Thoracic aorta (tissue), 2 donors: ENCODE measurements around the gene INSL6. TPM values are rescaled to one million over a fixed set of nuclear protein-coding genes. Genes with fewer than 3 reads are reported as not detected.

Source experiments
- ATAC-seq: fragments of 150-250 bp; one replicate; pipeline ENCODE4 v1.8.0; 2017; ENCODE audit warnings: low read depth; ENCODE audit not compliant: insufficient number of reproducible peaks, low FRiP score
- DNase-seq: peaks from one replicate; pipeline ENCODE4 v3.0.0-alpha.2; 2020; ENCODE audit warnings: low spot score
- H3K27ac ChIP-seq, 2 donors: fragments of 200-600 bp; sonication (generic); 1 replicate in 1 of 2; 2 replicates in 1 of 2; pipeline ENCODE4 v1.5.1; 2016; ENCODE audit warnings: mild to moderate bottlenecking in 2 of 2, moderate library complexity in 2 of 2
- H3K27me3 ChIP-seq: fragments of 200-600 bp; sonication (generic); replicated peaks from 2 replicates; pipeline ENCODE4 v1.6.0; 2016; ENCODE audit warnings: mild to moderate bottlenecking; ENCODE audit not compliant: insufficient read depth
- H3K36me3 ChIP-seq: fragments of 200-600 bp; sonication (generic); one replicate; pipeline ENCODE4 v1.5.1; 2016
- H3K4me1 ChIP-seq, 2 donors: fragments of 200-600 bp; sonication (generic); 1 replicate in 1 of 2; 2 replicates in 1 of 2; pipeline versions ENCODE4 v1.5.1 to v1.6.0; 2016; ENCODE audit warnings: low read depth in 2 of 2, mild to moderate bottlenecking in 1 of 2; ENCODE audit not compliant: control insufficient read depth in 1 of 2
- H3K4me3 ChIP-seq: fragments of 200-600 bp; sonication (generic); 2 replicates; pipeline ENCODE4 v1.5.1; 2016; ENCODE audit warnings: mild to moderate bottlenecking
- H3K9me3 ChIP-seq: fragments of 200-600 bp; sonication (generic); 2 replicates; pipeline ENCODE4 v1.5.1; 2016
- total RNA-seq, 2 donors: library from RNA; depleted of rRNA; stranded (reverse); fragments of >200 nt; gene quantifications; one replicate each; pipeline versions ENCODE4 v1.1.0 to v1.2.3, GENCODE V29; 2016
- TF ChIP-seq, protein P1 (sequence below): fragments of 200-600 bp; sonication (generic); IDR thresholded peaks from one replicate; pipeline ENCODE4 v1.5.1; 2019; ENCODE audit warnings: antibody characterized with exemption

The INSL6 gene
- total RNA-seq, 2 donors from 2014 or later, result not detected

DNA sequence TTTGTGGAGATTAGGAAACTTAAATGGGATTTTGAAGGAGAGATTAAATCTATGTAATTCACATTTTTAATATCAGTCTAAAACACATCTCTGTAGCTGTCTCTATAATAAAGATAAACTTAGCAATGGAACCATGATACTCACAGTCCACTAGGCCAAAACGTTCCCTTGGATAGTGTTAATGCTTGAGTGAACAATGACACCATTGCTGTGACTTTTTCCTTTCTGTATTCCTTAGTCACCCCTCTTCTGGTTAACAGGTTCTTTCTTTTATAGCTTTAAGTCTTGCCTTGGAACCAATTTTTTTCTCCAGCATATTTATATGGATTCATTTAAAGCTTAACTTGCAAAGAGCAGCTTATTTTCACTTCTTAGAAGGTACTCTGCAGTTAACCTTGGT, 63.3 kb downstream of the INSL6 start:
- H3K27ac ChIP-seq, result no peak overlapping the region
- TF ChIP-seq, protein P1, sequence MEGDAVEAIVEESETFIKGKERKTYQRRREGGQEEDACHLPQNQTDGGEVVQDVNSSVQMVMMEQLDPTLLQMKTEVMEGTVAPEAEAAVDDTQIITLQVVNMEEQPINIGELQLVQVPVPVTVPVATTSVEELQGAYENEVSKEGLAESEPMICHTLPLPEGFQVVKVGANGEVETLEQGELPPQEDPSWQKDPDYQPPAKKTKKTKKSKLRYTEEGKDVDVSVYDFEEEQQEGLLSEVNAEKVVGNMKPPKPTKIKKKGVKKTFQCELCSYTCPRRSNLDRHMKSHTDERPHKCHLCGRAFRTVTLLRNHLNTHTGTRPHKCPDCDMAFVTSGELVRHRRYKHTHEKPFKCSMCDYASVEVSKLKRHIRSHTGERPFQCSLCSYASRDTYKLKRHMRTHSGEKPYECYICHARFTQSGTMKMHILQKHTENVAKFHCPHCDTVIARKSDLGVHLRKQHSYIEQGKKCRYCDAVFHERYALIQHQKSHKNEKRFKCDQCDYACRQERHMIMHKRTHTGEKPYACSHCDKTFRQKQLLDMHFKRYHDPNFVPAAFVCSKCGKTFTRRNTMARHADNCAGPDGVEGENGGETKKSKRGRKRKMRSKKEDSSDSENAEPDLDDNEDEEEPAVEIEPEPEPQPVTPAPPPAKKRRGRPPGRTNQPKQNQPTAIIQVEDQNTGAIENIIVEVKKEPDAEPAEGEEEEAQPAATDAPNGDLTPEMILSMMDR, result no peak
- DNase-seq (no peak), ATAC-seq (no peak)
- H3K9me3 ChIP-seq, result no peaks in the 10 kb centered on the region
- no peaks in the 10 kb centered on the region for H3K27me3 ChIP-seq
- H3K4me3 ChIP-seq, result no peak overlapping the region
- no peaks in the 10 kb centered on the region for H3K4me1 ChIP-seq
- H3K36me3 ChIP-seq, result peaks cover 23% of the 10 kb centered on the region

DNA sequence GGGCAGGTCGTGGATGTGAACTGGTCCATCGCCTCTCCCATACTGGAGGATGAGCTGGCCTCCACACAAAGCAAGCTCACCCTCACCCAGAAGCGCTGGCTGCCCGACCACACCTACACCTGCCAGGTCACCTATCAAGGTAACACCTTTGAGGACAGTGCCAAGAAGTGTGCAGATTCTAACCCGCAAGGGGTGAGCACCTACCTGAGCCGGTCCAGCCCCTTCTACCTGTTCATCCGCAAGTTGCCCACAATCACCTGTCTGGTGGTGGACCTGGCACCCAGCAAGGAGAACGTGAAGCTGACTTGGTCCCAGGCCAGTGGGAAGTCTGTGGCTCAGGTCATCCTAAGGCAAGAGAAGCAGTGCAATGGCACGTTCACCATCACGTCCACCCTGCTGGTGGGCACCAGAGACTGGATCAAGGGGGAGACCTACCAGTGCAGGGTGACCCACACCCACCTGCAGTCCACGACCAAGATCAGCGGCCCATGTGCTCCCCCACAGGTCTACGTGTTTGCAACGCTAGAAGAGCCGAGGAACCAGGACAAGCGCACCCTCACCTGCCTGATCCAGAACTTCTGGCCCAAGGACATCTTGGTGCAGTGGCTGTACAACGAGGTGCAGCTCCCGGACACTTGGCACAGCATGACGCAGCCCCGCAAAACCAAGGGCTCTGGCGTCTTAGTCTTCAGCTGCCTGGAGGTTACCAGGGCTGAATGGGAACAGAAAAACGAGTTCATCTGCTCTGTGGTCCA, 71.3 kb downstream of the INSL6 start:
- peaks cover 24% of the 10 kb centered on the region for H3K36me3 ChIP-seq
- TF ChIP-seq, protein P1, result no peak
- H3K9me3 ChIP-seq, result no peaks in the 10 kb centered on the region
- no peaks in the 10 kb centered on the region for H3K4me1 ChIP-seq
- H3K27ac ChIP-seq, result no peak overlapping the region
- no peak for DNase-seq
- no peaks in the 10 kb centered on the region for H3K27me3 ChIP-seq
- no peak for ATAC-seq
- no peak overlapping the region for H3K4me3 ChIP-seq

Other genes with a start within 250 kb of the INSL6 start
- gene JAK2, start 200.4 kb downstream of the INSL6 start, total RNA-seq, result 10 to 100 TPM; 77.8 to 90.0 TPM
- not detected for gene INSL4, start 45.8 kb upstream of the INSL6 start, total RNA-seq
- gene RLN2, start 119.1 kb upstream of the INSL6 start, total RNA-seq, result not detected
- not detected for gene RLN1, start 154.2 kb upstream of the INSL6 start, total RNA-seq